22Rv1 (cell line): ENCODE results near the gene CCT7.
"Not testable (repeated sequence)": the region's sequence is repeated elsewhere in the genome, so short reads cannot be mapped to it uniquely, and the experiment has no call there.

Experiments
- H3K27ac ChIP-seq: fragments of 450-650 bp; 2 replicates; pipeline ENCODE4 v1.5.1; 2017
- CTCF ChIP-seq: fragments of 450-650 bp; IDR thresholded peaks from 2 replicates; pipeline ENCODE4 v1.5.1; 2017; ENCODE audit warnings: mild to moderate bottlenecking
- ZFX ChIP-seq: fragments of 450-650 bp; IDR thresholded peaks from 2 replicates; pipeline ENCODE4 v1.6.1; 2017; ENCODE audit warnings: antibody characterized with exemption, borderline replicate concordance

Gene CCT7

GRCh38 chr2:73233932-73234832, at the start of gene CCT7:
CCT7 (plus strand) TSS chr2:73234308; CDS start chr2:73234379, 71 bp downstream.
- peak within 1 kb of the TSS; percentile 95 for H3K27ac ChIP-seq
- TF ChIP-seq ZFX (no peak), CTCF (no peak)

- TF ChIP-seq ZFX (no peak), CTCF (no peak)
Measured at GRCh38 chr2:73185965-73186364, 48.1 kb upstream of the CCT7 start.

GRCh38 chr2:73187549-73187948, 46.6 kb upstream of the CCT7 start:
- TF ChIP-seq CTCF = no peak
- TF ChIP-seq ZFX = no peak
- no peak overlapping the region for H3K27ac ChIP-seq

More at GRCh38 chr2:73185965-73186364, 48.1 kb upstream of the CCT7 start:
- H3K27ac ChIP-seq = no peak overlapping the region

- no peak overlapping the region for H3K27ac ChIP-seq
- TF ChIP-seq ZFX = no peak
- no peak for TF ChIP-seq CTCF
Measured at GRCh38 chr2:73197579-73197978, 36.5 kb upstream of the CCT7 start.

- H3K27ac ChIP-seq = not testable (repeated sequence)
Measured at GRCh38 chr2:73200281-73200680, 33.8 kb upstream of the CCT7 start.

GRCh38 chr2:73202156-73203054, 31.7 kb upstream of the CCT7 start, which contains the start of gene NOTO:
NOTO (plus strand) TSS chr2:73202574; CDS start chr2:73202667, 93 bp downstream.
- TF ChIP-seq ZFX = no peak
- no peak for TF ChIP-seq CTCF
- peak within 1 kb of the TSS; percentile 37; the same call in 1 of the 2 replicates for H3K27ac ChIP-seq

GRCh38 chr2:73203055-73203681, 30.9 kb upstream of the CCT7 start:
- H3K27ac ChIP-seq = no peak overlapping the region
- TF ChIP-seq ZFX (no peak), CTCF (no peak)
